MM.1S (cell line): ENCODE data around the gene PRKG1.
"Not testable (repeated sequence)": the region's sequence is repeated elsewhere in the genome, so short reads cannot be mapped to it uniquely, and the experiment has no call there.

ENCODE experiments used
- DNase-seq: peaks from one replicate; pipeline ENCODE4 v3.0.0-alpha.2; 2015
- H2AFZ ChIP-seq: fragments of 300-600 bp; sonication (generic); 2 replicates; pipeline ENCODE4 v1.6.0; 2016; ENCODE audit warnings: antibody characterized with exemption, low read length
- H3F3A ChIP-seq: fragments of 300-600 bp; sonication (generic); 2 replicates; pipeline ENCODE4 v1.6.1; 2016; ENCODE audit warnings: mild to moderate bottlenecking, antibody characterized with exemption, low read length, moderate library complexity, mixed read lengths; ENCODE audit not compliant: insufficient read depth
- H3K27ac ChIP-seq: fragments of 300-600 bp; sonication (generic); 2 replicates; pipeline ENCODE4 v1.5.1; 2016; ENCODE audit warnings: mild to moderate bottlenecking, low read length
- H3K27me3 ChIP-seq: fragments of 300-600 bp; sonication (generic); replicated peaks from 2 replicates; pipeline ENCODE4 v1.6.0; 2016; ENCODE audit warnings: low read length; ENCODE audit not compliant: insufficient read depth
- H3K36me3 ChIP-seq: fragments of 300-600 bp; sonication (generic); replicated peaks from 2 replicates; pipeline ENCODE4 v1.6.1; 2016; ENCODE audit warnings: mild to moderate bottlenecking, low read length, mixed read lengths; ENCODE audit not compliant: insufficient read depth
- H3K4me1 ChIP-seq: fragments of 300-600 bp; sonication (generic); 2 replicates; pipeline ENCODE4 v1.6.1; 2016; ENCODE audit warnings: low read length, mixed read lengths
- H3K4me2 ChIP-seq: fragments of 300-600 bp; sonication (generic); 2 replicates; pipeline ENCODE4 v1.6.0; 2016; ENCODE audit warnings: low read depth, low read length
- H3K4me3 ChIP-seq: fragments of 300-600 bp; sonication (generic); 2 replicates; pipeline ENCODE4 v1.5.1; 2016; ENCODE audit warnings: low read length, mixed read lengths
- H3K79me2 ChIP-seq: fragments of 300-600 bp; sonication (generic); 2 replicates; pipeline ENCODE4 v1.6.1; 2016; ENCODE audit warnings: mixed run types, low read length, mixed read lengths
- H3K9ac ChIP-seq: fragments of 300-600 bp; sonication (generic); 2 replicates; pipeline ENCODE4 v1.6.1; 2016; ENCODE audit warnings: low read length, mixed read lengths
- H3K9me2 ChIP-seq: fragments of 300-600 bp; sonication (generic); replicated peaks from 2 replicates; pipeline ENCODE4 v1.6.1; 2016; ENCODE audit warnings: mild to moderate bottlenecking, low read length, mixed read lengths; ENCODE audit not compliant: insufficient read depth
- H3K9me3 ChIP-seq: fragments of 300-600 bp; sonication (generic); replicated peaks from 2 replicates; pipeline ENCODE4 v1.6.1; 2016; ENCODE audit warnings: mild to moderate bottlenecking, low read length, mixed read lengths; ENCODE audit not compliant: insufficient read depth
- H4K20me1 ChIP-seq: fragments of 300-600 bp; sonication (generic); 2 replicates; pipeline ENCODE4 v1.6.1; 2016; ENCODE audit warnings: mild to moderate bottlenecking, low read length, moderate library complexity, mixed read lengths; ENCODE audit not compliant: insufficient read depth
- EZH2 ChIP-seq: fragments of 300-600 bp; sonication (generic); optimal IDR thresholded peaks from 2 replicates; pipeline ENCODE3; 2017; ENCODE audit warnings: low read depth, mild to moderate bottlenecking, antibody characterized with exemption, low read length, mixed read lengths
- EZH2phosphoT487 ChIP-seq: fragments of 300-600 bp; sonication (generic); IDR thresholded peaks from 2 replicates; pipeline ENCODE4 v1.6.1; 2018; ENCODE audit warnings: antibody characterized with exemption, low read length
- TF ChIP-seq, protein P1 (sequence below): fragments of 300-600 bp; sonication (generic); IDR thresholded peaks from 2 replicates; pipeline ENCODE4 v1.5.1; 2016; ENCODE audit warnings: antibody characterized with exemption, low read length, mixed read lengths

The PRKG1 gene

DNA sequence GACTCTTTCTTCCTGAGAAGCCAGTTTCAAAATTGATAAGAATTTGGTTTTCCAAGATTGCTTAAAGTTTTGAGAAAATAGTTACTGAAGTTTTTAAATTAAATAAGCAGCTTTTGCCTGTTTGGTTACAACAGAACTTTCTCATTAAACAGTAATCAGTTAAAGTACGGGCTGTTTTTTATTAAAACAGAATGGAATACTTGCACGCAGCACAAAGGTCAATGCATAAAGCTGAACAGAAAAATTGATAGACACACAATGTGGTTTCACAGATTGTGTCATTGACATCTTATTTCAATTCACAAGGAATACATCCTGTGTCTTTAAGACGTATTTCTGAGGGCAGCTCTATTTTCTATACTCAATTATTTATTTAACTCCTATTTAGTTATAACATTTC lies 192.2 kb downstream of the PRKG1 start:
- TF ChIP-seq EZH2 = no peak
- TF ChIP-seq, protein P1, sequence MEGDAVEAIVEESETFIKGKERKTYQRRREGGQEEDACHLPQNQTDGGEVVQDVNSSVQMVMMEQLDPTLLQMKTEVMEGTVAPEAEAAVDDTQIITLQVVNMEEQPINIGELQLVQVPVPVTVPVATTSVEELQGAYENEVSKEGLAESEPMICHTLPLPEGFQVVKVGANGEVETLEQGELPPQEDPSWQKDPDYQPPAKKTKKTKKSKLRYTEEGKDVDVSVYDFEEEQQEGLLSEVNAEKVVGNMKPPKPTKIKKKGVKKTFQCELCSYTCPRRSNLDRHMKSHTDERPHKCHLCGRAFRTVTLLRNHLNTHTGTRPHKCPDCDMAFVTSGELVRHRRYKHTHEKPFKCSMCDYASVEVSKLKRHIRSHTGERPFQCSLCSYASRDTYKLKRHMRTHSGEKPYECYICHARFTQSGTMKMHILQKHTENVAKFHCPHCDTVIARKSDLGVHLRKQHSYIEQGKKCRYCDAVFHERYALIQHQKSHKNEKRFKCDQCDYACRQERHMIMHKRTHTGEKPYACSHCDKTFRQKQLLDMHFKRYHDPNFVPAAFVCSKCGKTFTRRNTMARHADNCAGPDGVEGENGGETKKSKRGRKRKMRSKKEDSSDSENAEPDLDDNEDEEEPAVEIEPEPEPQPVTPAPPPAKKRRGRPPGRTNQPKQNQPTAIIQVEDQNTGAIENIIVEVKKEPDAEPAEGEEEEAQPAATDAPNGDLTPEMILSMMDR = no peak
- no peak for TF ChIP-seq EZH2phosphoT487
- Histone ChIP-seq H3K36me3 (no peaks in the 10 kb centered on the region), H3K9ac (no peak overlapping the region), H2AFZ (no peak overlapping the region), H3F3A (no peaks in the 10 kb centered on the region), H4K20me1 (no peaks in the 10 kb centered on the region), H3K79me2 (no peaks in the 10 kb centered on the region), H3K27me3 (no peaks in the 10 kb centered on the region), H3K9me2 (no peaks in the 10 kb centered on the region), H3K27ac (no peak overlapping the region), H3K4me1 (no peaks in the 10 kb centered on the region), H3K4me3 (no peak overlapping the region), H3K4me2 (no peak overlapping the region), H3K9me3 (no peaks in the 10 kb centered on the region)
- no peak for DNase-seq

DNA sequence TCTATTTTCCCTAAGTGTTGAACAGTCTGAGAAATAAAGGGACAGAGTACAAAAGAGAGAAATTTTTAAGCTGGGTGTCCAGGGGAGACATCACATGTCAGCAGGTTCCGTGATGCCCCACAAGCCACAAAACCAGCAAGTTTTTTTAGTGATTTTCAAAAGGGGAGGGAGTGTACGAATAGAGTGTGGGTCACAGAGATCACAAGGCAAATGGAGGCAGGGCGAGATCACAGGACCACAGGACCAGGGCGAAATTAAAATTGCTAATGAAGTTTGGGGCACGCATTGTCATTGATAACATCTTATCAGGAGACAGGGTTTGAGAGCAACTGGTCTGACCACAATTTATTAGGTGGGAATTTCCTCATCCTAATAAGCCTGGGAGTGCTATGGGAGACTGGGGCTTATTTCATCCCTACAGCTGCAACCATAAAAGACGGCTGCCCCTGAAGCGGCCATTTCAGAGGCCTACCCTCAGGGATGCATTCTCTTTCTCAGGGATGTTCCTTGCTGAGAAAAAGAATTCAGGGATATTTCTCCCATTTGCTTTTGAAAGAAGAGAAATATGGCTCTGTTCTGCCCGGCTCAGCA lies 193.8 kb downstream of the PRKG1 start:
- H3K4me2 ChIP-seq, H3K9ac ChIP-seq, H3K4me3 ChIP-seq, H4K20me1 ChIP-seq, DNase-seq, H3K27me3 ChIP-seq, H3K9me3 ChIP-seq, H3K9me2 ChIP-seq, H3K27ac ChIP-seq, H3K36me3 ChIP-seq, H3K4me1 ChIP-seq, H3K79me2 ChIP-seq, H2AFZ ChIP-seq, H3F3A ChIP-seq: not testable (repeated sequence)

DNA sequence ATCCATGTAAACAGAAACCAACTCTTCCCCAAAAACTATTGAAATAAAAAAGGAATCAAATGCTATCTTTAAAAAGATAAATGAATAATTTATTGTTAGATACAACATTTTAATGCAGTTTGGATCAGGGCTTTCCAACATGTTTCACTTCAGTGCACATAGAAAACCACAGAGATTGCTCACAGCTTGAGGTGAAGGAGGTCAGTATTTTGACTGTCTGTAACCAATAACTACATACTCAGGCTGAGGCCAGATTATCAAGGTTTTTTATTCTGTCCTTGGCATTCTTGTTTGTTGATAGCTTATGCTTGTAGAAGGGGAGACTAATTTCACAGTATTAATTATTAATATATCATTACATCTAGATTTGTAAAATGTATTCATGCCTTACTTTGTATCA lies 195.5 kb downstream of the PRKG1 start:
- Histone ChIP-seq H3K4me3 (no peak overlapping the region), H3K36me3 (no peaks in the 10 kb centered on the region), H2AFZ (no peak overlapping the region), H4K20me1 (no peaks in the 10 kb centered on the region), H3K4me2 (no peak overlapping the region), H3K9me3 (no peaks in the 10 kb centered on the region), H3K79me2 (no peaks in the 10 kb centered on the region), H3K9me2 (no peaks in the 10 kb centered on the region), H3K27me3 (no peaks in the 10 kb centered on the region), H3F3A (no peaks in the 10 kb centered on the region), H3K9ac (no peak overlapping the region), H3K27ac (no peak overlapping the region), H3K4me1 (no peaks in the 10 kb centered on the region)
- TF ChIP-seq EZH2 (no peak), EZH2phosphoT487 (no peak)
- TF ChIP-seq, protein P1 = no peak
- no peak for DNase-seq

DNA sequence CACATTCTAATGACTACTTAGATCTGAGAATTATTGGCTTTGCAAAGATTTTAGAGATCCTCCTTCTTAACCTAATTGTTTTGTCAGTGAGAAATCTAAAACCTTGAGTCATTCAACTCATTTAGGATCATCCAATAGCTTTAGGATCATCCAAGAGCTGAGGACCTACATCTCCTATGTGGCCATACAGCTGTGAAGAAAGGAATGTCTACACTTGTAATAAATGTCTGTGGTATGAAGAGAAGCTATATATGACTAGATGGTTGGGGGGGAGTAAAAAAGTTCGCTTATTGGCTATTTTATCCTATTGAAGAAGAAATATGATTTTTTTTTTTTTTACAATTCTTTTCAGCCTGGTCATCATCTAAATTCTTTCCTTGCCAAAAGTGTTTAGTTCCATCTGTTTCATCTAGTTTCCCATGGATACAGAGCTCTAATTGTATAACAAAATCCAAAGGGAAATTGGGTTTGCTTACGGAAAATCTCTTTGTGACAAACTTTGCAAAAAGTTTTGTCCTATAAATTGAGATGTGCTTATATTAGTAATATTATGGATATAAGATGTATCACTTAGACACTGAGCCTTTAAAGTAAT lies 196.7 kb downstream of the PRKG1 start:
- Histone ChIP-seq H3K9me3 (no peaks in the 10 kb centered on the region), H4K20me1 (no peaks in the 10 kb centered on the region), H3K79me2 (no peaks in the 10 kb centered on the region), H3K4me1 (no peaks in the 10 kb centered on the region), H3K36me3 (no peaks in the 10 kb centered on the region), H3K4me2 (no peak overlapping the region), H3K9ac (no peak overlapping the region), H3K9me2 (no peaks in the 10 kb centered on the region), H3K4me3 (no peak overlapping the region), H2AFZ (no peak overlapping the region), H3F3A (no peaks in the 10 kb centered on the region), H3K27me3 (no peaks in the 10 kb centered on the region), H3K27ac (no peak overlapping the region)
- TF ChIP-seq, protein P1 = no peak
- TF ChIP-seq EZH2phosphoT487 (no peak), EZH2 (no peak)
- no peak for DNase-seq

DNA sequence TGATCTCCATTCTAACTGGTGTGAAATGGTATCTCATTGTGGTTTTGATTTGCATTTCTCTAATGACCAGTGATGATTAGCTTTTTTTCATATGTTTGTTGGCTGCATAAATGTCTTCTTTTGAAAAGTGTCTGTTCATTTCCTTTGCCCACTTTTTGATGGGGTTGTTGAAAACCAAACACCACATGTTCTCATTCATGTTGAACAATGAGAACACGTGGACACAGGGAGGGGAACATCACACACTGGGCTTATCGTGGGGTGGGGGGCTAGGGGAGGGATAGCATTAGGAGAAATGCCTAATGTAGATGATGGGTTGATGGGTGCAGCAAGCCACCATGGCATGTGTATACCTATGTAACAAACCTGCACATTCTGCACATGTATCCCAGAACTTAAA lies 197.8 kb downstream of the PRKG1 start:
- H3K79me2 ChIP-seq, H3K9me3 ChIP-seq, H2AFZ ChIP-seq, H3K9ac ChIP-seq, H3K36me3 ChIP-seq, DNase-seq, H3K4me3 ChIP-seq, H3K4me1 ChIP-seq, H4K20me1 ChIP-seq, H3K9me2 ChIP-seq, H3K27me3 ChIP-seq, H3K4me2 ChIP-seq, H3K27ac ChIP-seq, H3F3A ChIP-seq: not testable (repeated sequence)
